HG03103 (cell line): ENCODE data around the gene TMEM247.

Experiments used
- ATAC-seq: cut with Tn5 transposase; IDR thresholded peaks from one replicate; pipeline ENCODE4 v1.9.1; 2021; ENCODE audit warnings: low read depth; ENCODE audit not compliant: unreplicated experiment

TMEM247 gene

DNA sequence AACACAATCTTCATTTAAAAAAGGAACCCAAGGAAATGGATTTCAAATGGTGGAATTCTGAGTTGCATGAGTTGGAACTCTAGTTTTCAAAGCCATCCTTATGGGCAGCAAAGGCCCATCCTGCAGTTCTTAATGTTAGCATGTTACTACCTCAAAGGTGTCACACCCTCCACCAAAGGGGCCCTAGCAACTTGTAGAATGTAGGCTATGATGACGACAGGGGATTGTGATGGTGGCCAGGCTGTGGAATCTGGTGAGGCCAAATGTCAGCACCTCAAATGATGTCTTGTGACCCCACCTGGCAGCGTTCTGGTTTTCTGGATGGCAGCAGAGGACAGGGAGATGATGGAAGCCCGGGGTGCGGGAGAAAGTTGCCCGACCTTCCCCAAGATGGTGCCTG lies at the start of gene TMEM247:
Gene TMEM247, plus strand, starts transcription at position 301 of the 400 bp plus-strand sequence.
- no peak for ATAC-seq

DNA sequence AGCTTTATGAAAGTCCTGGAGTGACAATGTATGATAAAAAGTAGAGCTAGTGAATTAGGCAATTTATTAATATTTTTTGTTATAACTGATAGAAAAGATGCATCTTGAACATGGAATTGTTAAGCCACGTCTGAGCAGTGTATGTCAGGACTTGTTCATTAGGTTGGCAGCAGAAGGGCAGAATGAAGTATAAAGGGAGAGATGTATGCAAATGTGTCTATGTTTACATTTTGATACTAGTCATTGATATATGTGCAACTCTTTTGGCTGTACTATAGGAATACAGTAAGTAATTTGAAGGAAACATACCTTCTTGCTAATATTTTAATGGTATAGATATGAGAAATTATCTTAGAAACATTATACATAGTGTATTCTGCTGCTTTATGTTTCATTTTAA lies 49.0 kb upstream of the TMEM247 start:
- ATAC-seq, result no peak

DNA sequence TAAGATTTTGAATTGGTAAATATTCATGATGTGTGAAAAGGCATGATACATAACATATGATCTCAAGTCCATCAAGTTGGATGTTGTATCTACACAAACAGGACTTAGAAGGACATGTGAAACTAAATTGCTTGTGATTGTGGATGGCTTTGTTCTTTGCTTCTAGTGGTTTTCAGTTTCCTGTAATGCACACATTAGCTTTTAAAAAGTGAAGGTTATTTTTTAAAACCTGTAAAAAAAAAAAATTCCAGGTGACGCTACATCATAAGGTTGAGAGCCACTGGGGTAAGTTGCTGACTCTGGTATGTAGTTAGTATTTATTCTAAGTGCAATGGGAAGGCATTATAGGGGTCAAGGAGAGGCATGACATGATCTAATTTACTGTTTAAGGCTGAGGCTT lies 48.4 kb upstream of the TMEM247 start:
- ATAC-seq, result no peak

DNA sequence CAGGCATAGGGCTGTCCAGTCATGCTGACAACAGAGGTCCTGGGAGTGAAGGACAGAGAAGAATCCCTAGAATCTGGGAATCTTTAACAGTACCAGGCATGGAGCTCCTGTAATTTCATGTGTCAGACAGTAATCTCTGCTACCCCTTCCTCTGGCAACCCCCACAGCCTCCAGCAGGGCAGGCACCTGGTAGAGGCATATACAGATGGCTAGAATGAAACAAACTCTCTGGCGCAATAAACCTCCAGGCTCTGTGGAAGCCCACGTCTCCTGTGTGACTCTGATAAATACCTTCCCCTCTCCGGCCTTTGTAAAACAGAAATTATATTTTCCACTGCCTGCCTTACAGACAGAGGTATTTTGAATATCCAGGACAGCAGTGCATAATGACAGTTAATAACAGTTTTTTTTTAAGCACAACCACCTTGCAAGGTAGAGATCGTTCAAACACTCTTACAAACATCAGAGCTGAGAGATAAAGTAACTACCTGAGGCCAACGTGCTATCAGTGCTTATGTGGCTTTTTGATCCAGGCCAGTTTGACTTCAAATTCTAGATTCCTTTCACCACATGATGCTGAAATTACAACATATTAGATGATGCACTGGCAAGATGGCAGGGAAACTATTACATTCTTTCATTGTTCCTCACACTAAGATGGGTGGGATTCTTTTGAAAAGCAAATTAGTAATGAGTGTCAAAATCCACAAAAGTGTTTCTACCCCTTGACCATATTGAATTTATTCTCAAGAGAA lies 47.7 kb upstream of the TMEM247 start:
- no peak for ATAC-seq

DNA sequence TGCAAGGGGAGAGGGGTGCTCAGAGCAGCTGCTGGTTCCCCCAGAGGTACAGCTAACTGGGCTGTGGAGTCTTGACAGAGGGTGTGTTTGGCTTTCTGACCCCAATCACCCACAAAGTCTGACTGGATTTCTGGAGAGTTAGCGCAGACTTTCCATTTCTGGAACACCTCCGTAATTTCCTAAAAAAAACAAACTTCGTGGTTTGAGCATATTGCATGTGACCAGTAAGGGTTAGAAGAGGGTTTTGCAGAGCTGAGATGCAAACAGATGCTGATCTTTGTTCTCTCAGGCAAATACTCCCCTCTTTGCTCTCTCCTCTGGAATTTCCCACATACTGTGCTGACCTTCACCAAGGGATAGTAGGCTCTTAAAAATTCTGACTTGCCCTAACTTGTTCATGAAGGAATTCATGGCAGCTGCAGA lies 44.5 kb upstream of the TMEM247 start:
- ATAC-seq, result no peak

DNA sequence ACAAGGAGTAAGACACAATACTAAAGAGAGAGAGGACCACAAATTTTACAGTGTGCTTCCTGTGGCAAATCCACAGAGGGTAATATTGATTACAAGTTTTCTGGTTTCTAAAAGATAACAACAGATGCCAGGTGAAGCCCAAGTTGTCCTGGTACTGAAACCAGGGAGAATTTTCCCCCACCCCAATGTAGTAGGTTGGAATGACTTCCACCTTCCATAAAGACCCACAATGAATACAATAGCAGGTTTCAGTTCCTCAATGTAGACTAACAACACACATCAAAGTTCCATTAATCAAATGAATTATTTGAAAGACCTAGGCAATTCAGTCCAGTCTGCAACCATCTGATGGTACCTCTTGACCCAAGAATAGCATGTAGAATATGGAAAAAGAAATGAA lies 44.0 kb upstream of the TMEM247 start:
- no peak for ATAC-seq

DNA sequence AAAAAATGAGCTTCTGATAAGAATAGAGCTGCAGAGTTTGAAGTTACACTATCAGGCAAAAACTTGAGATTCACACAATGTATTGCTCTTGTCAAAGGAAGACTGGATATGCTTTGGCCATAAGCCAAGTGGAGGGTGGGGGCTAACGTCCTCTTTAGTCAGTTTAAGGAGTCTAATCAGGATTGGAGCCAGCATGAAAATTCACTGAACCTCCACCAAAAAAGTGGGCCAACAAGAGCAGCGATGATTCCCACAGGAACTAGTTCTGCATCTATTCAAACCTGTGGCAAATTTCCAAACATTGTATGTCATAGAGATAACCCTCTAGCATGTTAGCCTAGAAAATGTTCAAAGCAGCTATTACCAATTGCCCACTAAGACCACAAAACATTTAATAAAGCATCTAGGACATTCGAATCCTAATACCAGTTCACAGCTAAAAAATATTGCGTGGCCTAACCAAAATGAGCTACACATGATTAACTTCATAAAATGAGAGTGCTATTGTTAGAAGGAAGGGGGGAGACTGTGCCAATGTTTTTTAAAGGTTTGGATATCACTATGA lies 43.5 kb upstream of the TMEM247 start:
- ATAC-seq, result no peak

DNA sequence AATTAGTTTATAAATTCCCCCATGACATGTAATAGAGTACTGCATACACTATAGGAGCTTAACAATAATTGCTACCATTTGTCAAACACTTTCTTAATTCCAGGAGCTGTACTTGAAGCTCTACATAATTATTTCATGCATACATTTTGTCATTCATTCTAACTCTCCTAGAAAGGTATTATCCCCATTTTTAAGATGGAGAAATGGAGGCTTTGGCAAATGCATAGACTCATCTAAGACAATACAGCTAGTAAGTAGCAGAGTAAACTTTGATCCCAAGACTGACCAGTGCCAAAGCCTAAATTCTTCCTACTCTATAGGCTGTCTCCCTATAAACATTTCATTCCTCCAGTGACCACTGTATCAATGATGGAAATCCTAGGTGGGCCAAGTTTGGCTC lies 42.6 kb upstream of the TMEM247 start:
- no peak for ATAC-seq

DNA sequence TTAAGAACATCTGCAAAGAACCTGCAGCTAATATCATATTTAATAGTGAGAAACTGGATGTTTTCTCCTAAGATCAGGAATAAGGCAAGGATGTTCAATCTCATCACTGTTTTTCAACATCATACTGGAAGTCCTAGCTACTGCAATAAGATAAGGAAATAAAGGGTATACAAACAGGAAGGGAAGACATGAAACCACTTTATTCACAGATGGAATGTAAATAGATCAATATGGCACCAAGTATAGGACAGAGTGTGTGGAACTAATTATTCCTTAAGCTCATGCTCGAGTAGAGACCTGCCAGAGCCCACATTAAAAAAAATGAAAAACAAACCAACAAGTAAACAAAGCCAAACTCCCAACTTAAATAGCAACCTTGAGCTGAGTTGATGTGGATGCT lies 41.3 kb upstream of the TMEM247 start:
- ATAC-seq, result no peak

DNA sequence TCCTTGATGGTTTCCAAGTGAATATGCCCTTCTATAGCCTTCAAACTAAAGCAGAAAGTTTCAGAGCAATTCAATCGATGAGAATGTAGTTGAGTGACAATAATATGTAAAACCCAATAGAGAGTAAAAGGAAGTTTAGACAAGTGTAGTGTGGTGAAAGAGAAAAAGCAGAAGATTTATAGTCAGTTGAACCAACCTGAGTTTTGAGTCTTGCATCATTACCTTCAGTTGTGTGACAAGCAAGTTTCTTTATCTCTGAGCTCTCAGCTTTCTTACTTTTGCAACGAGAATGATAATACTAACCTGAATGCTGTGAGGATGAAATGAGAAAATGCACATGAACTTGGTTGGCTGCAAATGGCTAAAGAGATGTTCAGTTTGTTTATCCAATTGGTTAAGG lies 40.6 kb upstream of the TMEM247 start:
- ATAC-seq, result no peak

DNA sequence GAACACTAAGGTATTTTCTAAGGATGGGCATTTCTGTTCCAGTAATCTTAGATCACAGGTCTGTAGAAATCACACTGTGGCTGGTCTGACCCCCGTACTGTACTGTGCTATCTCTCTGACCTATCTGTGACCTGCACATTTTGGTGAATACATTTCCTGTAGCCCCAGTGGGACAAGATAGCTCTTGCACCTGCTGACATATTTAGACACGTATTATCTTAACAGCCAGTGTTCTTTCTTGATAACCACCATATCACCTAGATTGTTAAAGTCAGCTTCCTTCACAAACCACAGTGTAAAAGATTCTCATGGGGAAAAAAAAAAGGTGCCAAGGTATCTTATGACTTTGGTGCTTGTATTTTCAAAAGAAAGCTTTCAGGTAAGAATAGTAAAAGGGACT lies 39.8 kb upstream of the TMEM247 start:
- no peak for ATAC-seq

DNA sequence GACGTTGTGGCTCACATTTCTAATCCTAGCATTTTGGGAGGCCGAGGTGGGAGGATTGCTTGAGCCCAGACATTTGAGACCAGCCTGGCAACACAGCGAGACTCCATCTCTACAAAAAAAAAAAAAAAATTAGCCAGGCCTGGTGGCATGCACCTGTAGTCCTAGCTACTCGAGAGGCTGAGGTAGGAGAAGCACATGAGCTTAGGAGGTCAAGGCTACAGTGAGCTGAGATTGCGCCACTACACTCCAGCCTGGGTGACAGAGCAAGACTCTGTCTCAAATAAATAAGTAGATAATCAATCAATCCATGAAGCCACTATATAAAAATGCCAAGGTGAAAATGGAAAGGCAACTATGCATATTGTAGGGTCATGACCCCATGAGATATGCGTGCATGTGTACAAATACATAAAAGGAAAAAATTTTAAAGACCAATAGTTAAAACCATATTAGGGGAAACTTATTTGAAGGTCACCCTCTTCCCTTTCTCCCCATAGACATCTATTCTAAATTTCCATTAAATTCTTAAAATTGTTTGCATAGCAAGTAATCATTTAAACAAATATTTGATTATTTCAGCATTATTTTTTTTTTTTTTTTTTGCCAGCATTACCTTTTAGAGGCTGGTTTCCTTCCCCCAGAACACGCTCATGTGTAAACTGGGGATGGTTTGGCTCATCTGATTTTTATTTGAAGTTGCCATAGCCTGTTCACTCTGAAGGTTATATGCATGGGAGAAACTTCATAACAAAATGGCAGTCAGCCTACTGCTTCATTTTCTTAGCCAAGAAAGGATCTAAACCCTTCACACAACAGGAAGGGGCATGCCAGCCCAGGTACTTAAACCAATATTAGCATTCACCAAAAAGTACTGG lies 37.3 kb upstream of the TMEM247 start:
- ATAC-seq, result no peak

DNA sequence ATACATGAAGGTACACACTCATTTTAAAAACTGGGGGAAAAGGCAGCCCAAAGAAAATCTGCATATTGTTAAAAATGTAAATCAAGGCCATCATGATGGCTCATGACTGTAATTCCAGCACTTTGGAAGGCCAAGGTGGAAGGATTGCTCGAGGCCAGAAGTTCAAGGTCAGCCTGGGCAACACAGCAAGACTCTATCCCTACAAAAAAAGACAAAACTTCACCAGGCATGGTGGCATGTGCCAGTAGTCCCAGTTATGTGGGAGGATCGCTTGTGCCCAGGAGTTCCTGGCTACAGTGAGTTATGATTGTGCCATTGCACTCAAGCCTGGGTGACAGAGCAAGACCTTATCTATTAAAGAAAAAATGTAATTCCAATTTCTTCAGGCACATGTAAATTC lies 34.6 kb upstream of the TMEM247 start:
- ATAC-seq, result no peak

DNA sequence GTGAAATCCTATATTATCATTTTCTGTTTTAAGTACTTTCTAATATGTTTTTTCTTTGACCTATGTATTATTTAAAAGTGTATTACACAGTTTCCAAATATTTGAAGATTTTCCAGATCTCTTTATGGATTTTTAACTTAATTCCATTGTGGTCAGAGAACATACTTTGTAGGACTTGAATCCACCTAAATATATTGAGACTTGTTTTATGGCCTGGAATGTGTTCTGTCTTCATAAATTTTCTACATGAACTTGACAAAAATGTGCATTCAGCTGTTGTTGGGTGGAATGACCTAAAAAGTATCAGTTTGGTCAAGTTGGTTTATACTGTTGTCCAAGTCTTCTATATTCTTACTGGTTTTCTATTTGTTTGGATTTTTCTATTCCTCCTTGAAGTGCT lies 33.8 kb upstream of the TMEM247 start:
- no peak for ATAC-seq

DNA sequence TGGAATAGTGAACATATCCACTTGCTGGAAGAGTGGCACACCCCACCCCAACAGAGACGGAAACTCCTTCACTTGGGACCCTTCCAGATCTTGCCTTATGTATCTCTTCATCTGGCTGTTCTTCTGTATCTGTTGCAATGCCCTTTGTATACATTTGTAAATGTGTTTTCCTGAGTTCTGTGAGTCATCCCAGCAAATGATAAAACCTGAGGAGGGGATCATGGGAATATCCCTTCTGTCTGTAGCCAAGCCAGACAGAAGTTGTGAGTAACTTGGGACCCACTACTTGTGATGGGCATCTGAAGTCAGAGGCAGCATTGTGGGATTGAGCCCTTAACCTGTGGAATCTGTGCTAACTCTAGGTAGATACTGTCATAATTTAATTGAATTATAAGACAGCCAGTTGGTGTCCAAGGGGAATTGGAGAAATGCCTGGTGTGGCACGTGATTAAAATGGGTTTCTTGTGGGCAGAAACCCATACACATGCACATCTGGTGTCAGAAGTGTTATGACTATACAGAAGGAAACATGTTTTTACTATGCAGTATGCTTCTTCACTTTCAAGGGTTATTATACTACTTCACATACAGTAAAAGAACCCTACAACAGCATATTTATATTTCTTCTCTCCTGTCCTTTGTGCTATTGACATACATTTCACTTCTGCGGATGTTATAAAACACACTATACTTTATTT lies 32.3 kb upstream of the TMEM247 start:
- ATAC-seq, result no peak

DNA sequence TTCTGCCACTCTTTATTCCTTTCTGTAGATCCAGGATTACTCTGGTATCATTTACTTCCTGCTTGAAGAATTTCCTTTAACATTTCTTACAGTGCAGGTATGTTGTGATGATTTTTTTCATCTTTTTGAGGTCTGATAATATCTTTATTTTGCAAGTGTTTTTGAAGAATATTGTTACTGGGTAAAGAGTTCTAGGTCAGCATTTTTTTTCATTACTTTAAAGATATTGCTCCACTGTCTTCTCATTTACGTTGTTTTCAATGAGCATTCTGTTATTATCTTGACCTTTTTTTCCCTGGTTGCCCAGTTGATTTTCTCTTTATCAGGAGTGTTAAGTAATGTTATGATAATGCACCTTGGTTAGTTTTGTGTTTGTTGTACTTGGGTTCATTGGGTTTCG lies 31.7 kb upstream of the TMEM247 start:
- no peak for ATAC-seq

DNA sequence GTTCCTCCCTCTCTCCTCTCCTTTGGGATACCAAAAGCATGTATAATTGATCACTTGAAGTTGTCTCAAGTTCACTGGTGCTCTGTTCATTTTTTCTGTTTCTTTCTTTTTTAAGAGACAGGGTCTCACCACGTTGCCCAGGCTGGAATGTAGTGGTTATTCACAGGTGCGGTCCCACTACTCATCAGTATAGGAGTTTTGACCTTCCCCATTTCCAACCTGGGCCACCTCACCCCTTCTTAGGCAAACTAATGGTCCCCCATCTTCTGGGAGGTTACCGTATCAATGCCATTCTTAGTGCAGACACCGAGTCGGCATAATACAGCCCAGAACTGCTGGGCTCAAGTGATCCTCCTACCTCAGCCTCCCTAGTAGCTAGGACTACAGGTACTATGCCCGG lies 31.3 kb upstream of the TMEM247 start:
- ATAC-seq, result no peak

DNA sequence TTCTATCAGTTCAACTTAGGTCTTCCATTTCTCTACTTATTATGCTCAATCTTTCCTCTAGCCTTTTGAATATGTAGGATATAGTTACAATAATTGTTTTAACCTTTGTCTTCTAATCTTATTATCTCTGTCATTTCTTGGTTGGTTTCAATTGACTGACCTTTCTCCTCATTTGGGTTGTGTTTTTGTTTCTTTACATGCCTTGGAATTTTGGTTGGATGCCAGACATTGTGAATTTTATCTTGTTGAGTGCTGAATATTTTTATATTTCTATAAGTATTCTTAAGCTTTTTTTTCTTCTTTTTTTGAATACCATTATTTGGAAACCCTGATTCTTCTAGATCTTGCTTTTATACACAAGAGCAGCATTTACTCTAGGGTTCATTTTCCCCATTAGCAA lies 30.7 kb upstream of the TMEM247 start:
- ATAC-seq, result no peak

DNA sequence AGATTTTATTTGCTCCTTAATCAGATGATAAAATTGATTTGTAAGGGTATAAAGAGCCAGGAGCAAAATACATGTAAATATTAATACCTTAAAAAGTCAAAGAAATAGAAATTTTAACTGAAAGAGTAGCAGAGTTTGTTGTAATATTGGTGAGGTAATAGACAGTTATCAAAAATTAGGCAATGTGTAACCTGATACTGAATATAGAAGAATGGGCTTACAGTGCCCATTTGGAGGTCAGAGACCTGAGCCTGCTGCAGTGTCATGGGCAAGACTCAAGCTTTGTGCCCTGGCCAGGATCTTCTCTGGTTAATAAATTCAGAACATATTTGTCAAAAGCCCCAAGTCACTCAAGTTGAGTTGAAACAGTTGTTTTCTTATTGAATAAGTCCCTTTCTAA lies 29.7 kb upstream of the TMEM247 start:
- ATAC-seq, result no peak

DNA sequence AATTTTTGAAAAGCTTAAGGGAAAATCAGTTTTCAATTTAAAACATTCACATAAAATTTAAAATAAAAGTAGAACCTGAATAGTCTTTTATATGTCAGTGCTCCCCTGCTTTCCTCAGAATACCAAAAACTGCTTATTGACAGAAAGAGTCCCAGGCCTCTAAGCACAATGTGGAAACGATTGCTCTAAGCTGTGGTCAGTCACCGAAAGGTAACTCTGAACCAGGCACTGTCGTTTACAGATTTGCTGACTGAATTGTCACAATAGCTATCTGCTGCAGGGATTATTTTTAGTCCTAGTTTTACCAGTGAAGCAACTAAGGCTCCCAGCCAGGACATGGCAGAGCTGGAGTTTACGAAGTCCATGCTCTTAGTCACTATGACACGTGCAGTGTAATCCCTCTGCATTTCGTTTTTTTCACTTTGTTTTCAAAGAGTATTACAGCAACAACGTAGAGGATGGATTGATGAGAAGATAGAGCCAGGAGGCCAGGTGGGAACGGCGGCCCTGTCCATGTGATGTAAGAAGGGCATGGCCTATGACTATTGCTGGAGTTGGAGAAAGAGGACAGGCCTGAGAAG lies 28.1 kb upstream of the TMEM247 start:
- no peak for ATAC-seq

DNA sequence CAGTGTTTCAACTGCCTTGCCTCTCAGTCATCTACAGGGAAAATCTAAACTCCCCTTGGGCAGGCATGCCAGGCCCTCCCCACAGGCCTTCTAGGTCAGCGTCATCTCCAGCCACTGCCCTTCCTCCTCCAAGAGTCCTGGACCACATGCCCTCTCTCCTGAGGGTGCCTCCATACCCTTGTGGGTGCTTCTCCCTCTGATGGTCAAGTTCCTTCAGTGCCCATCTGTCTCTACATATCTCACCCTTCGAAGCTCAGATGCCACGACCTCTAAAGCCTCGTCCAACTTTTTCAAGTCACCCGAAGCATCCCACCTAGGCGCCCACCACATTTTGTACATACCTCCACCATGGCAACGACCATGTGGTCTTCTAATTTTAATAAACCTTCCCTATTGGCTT lies 22.6 kb upstream of the TMEM247 start:
- ATAC-seq, result no peak
